Prostate gland (tissue), 2 donors: ENCODE data around the gene POC1B.

Experiments used
- CTCF ChIP-seq, 4 experiments: fragments of 200-600 bp in 2 of 4; fragments of 450-650 bp in 2 of 4; sonication (generic) in 2 of 4; IDR thresholded peaks; 1 replicate in 3 of 4; 2 replicates in 1 of 4; pipeline ENCODE4 v1.5.1; 2016 to 2019; ENCODE audit warnings: antibody characterized with exemption in 4 of 4, mild to moderate bottlenecking in 2 of 4, moderate library complexity in 2 of 4
- POLR2A ChIP-seq: fragments of 450-650 bp; IDR thresholded peaks from one replicate; pipeline ENCODE4 v1.6.1; 2016; ENCODE audit warnings: antibody characterized with exemption, mild to moderate bottlenecking

- TF ChIP-seq CTCF (IDR thresholded peaks at IDR 0.05) (no peak), POLR2A (no peak)
Observed at GRCh38 chr12:89456565-89456964, 69.3 kb downstream of the POC1B start.
